Vagina (tissue), 2 donors: ENCODE results near the gene VSIG10L.

Experiments
- CTCF ChIP-seq, 3 experiments: fragments of 450-650 bp in 2 of 3; fragments of 200-600 bp in 1 of 3; sonication (generic) in 1 of 3; IDR thresholded peaks; one replicate each; pipeline ENCODE4 v1.5.1; 2017 to 2019; ENCODE audit warnings: antibody characterized with exemption in 3 of 3, mild to moderate bottlenecking in 2 of 3, moderate library complexity in 2 of 3
- POLR2A ChIP-seq, 2 donors: fragments of 450-650 bp; IDR thresholded peaks; one replicate each; pipeline ENCODE4 v1.6.1; 2017; ENCODE audit warnings: antibody characterized with exemption in 2 of 2, mild to moderate bottlenecking in 2 of 2, moderate library complexity in 2 of 2

- TF ChIP-seq CTCF (IDR thresholded peaks at IDR 0.05) (peak; percentile 62 to 95 (median 80)), POLR2A (IDR thresholded peaks at IDR 0.05) (no peak)
These were observed 3.2 kb downstream of the VSIG10L start for GRCh38 chr19:51338563-51339312.
